GM19035 (cell line): ENCODE results near the gene M1AP.
"Not testable (repeated sequence)": the region's sequence is repeated elsewhere in the genome, so short reads cannot be mapped to it uniquely, and the experiment has no call there.

Experiments used
- ATAC-seq: cut with Tn5 transposase; IDR thresholded peaks from one replicate; pipeline ENCODE4 v1.9.1; 2021; ENCODE audit not compliant: unreplicated experiment

The M1AP gene

DNA sequence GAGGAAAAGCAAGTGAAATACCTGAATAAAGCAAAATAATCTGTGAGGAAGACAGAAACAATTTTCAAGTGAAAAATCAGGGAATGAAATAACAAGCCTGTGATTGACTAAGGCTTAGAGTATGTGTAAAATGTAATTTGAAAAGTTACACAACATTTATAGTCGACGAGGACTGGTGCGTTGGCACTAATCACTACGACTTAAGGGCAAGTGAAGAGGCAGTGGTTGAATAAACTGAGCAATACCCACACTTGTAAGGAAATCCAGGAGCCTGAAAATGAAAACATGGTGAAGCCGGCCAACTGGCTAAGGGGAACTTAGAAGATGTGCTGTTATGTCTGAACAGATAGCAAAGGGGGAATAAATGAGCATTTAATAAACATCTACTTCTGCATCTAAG lies 80.2 kb downstream of the M1AP start:
- ATAC-seq, result no peak

DNA sequence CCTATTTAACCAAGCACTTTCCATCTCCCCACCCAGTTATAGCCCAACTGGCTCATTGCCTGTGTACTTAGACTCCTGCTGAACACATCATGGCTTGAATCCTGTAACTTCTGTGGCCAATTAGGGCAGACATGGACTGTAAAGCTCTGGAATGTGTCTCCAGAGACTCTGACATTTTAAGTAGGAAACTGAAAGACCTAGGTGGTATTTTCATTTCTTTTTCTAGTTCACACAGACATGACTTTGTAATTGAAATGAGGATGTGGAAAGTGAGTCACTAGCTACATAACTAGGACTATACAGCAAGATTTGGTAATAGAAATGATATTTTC lies 81.4 kb downstream of the M1AP start:
- no peak for ATAC-seq

DNA sequence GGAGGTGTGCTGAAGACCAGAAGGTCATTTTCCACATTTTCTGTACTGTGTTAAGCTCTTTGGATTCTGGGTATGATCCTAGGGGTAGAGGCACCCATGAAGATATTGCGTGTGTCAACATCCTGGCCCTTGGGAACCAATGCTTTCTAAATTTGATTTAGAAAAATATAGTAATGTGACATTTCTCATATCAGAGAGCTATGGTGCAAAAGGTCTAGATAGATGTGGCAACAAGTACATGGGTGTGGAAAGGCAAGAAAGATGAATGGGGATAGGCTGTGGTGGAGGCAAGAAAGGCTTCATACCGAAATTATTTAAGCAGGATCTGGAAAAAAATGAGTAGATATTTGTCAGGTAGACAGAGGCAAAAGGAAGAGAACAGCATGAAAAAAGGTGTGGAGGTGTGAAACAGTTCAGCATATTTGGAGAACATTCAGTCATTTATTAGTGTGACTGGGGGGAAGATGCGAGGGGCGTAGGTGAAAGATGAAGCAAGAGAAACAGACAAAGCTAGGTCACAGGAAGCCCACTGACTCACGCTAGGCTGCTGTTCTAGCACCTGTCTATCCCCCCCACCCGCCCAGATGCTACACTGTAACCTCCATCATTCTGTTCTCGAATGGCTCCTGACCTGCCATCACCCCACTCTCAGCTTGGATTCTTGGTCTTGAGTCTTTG lies 81.9 kb downstream of the M1AP start:
- no peak for ATAC-seq

DNA sequence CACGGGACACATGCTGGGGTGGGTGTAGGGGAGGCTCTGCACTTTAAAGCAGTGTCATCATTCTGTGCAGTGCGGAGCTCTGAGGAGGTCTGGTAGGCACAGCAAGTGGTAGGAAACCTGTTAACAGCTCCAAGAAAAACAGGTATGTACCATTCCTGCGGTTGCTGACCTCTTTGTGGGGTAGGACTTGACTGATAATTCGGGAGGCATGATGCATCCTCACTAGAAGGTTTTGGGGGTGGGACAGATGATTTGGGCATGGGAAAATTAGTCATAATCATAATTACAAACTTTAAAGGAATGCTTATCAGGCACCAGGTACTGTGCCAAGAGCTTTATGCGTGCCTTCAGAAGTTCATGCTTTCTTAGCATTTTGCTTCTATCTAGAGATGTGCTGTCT lies 83.9 kb downstream of the M1AP start:
- ATAC-seq, result no peak

DNA sequence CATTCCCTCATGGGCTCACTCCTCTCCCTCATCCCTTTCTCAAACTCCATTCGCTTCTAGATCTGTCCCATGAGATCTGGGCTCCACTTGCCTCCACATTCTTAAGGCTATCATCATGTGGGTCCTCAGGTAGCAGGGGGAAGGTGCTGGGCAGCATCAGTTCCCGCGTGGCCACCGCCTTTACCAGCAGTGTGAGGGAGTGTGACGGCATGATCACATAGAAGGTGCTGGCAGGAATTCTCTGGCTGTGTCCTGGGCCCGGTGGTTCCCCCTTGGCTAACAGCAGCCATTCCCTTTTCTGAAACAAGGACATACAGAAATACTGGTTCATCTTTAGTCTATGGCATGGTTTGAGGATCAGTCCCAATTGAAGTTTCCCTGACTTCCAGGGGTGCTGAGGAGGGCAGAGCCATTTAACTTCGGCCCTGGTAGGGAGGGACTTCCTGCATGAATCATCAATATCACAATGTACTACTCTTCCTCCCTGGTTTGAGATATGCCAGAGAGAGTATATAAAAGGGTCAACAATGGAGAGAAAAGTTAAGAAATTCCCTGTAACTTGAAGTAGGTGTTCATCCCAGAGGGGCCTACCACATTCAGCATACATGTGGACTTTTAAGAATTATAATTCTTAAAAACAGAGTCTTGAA lies 85.9 kb downstream of the M1AP start:
- ATAC-seq, result no peak

DNA sequence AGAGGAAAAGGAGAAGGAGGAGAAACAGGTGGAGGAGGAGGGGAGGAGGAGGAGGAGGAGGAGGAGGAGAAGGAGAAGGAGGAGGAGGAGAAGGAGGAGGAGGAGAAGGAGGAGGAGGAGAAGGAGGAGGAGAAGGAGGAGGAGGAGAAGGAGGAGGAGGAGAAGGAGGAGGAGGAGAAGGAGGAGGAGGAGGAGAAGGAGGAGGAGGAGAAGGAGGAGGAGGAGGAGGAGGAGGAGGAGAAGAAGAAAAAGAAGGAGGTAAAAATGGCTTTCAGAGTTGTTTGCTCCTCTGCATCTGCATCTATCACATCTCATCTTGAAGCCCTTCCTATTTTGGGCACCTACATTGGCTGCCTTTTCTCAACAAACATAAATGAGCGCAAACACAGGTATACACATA lies 87.1 kb downstream of the M1AP start:
- ATAC-seq, result not testable (repeated sequence)

DNA sequence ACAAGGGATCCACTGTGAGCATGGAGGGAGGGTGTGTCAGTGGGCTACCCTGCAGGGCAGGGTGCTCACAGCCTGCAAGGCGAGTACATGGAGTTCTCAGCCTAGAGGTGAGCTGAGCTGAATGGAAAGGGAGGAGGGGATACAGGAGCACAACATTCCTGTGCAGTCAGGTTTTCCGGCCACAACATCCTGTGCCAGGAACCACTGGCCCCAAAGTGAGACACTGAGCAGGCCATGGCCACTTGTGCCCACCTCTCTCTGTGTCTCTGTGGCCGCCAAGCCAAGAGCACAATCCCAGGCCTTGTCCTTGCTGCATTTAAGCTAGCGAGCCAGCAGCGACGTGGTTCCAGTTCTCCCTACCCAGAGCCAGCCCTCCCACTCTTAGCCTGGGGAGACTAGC lies 87.5 kb downstream of the M1AP start:
- no peak for ATAC-seq

DNA sequence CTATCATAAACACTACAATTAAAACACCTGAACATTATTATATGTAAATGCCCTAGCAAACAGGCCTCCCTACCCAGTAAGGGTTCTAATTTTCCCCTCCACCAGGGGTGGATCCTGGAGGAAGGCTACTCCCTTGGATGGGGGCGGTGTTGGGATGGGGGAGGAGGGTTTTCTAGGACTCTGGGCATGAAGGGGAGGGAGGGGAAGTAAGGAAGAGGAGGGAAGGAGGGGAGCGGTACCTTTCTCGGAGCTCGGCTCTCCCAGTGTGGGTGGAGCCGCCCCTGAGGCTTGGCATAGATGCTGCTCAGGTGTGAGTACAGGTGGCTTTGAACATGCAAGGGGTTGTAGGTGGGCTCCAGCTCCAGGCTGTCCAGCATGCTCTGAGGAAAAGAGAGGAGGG lies 88.2 kb downstream of the M1AP start:
- ATAC-seq, result no peak

DNA sequence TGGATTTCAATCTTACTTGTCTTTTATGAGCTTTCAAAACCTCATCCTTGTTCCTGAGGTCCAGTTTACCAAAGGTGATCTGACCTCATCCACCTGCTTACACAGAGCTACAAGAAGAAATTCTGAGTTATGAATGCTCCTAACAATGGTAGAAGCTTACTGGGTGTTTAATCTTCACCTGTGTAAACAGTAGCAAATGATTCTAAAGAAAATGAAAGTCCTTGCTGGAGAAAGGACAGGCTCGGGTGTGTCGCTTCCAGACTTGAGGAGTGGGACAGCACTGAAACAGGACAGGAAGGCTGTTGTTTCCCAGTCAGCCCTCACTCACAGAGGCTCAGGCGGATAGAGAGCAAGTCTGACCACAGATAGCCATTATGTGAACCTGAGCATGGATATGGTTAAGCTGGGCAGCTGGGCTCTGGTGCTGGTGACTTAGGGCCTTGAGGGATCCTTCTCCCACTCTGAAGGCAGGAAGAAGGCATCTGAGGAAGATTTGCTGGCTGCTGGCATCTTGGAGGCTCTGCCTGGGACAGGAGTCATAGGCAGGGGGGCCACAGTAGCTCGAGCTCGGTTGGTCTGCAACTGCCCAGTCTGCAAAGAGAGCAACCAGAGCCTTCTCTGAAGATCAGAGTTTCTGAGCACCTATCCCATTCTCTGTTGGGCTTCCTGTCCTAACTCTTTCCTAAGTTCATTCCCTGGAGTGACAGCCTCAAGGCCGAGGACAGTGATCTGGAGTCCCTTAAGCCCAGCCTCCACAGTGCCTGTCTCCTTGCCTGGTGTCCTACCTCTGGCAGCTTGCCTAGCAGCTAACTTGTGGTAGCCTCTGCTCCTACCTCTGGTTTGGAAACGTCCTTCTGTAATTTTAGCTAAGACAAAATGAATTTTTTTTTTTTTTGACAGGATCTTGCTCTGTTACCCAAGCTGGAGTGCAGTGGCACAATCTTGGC lies 89.6 kb downstream of the M1AP start:
- ATAC-seq, result no peak

DNA sequence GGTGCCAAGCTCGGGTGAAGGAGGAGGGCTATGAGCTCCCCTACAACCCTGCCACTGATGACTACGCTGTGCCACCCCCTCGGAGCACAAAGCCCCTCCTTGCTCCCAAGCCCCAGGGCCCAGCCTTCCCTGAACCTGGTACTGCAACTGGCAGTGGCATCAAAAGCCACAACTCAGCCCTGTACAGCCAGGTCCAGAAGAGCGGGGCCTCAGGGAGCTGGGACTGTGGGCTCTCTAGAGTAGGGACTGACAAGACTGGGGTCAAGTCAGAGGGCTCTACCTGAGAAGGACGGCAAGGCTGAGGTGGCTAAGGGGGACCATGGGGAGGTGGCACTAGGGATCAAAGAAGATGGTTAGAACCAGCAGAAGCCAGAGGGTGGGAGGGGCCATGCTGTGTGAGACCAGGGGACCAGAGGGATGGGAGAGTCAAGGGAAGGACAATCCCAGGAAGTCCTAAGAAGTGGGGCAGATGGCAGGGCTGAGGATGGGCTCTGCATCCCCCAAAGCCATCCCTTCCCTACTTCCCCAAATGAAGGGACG lies 91.2 kb downstream of the M1AP start:
- ATAC-seq, result no peak

DNA sequence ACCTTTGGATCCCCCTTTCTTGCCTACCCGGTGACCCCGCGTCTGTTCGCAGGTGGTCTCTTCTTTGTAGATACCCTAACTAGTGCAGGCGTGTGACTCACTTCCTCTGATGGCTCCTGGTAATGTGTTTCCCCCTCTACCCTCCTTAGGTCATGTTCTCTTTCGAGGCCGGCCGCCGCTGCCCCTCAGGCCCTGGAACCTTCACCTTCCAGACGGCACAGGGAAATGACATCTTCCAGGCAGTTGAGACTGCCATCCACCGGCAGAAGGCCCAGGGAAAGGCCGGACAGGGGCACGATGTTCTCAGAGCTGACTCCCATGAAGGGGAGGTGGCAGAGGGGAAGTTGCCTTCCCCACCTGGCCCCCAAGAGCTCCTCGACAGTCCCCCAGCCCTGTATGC lies 92.0 kb downstream of the M1AP start:
- no peak for ATAC-seq

DNA sequence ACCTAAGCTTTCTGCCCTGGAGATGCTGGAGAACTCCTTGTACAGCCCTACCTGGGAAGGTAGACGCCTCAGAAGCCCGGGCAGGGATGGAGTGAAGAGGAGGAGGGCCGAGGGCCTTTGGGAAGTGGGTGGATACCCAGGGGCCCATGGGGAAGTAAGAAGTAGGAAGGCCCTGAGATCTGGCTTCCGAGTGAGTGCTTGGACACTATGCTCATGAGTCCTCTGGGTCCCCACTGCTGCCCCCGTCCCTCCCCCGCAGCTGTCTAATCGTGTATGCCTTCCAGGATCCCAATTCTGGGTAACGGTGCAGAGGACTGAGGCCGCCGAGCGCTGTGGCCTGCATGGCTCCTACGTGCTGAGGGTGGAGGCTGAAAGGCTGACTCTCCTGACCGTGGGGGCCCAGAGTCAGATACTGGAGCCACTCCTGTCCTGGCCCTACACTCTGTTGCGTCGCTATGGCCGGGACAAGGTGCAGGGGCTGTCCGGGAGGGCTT lies 92.5 kb downstream of the M1AP start:
- no peak for ATAC-seq

DNA sequence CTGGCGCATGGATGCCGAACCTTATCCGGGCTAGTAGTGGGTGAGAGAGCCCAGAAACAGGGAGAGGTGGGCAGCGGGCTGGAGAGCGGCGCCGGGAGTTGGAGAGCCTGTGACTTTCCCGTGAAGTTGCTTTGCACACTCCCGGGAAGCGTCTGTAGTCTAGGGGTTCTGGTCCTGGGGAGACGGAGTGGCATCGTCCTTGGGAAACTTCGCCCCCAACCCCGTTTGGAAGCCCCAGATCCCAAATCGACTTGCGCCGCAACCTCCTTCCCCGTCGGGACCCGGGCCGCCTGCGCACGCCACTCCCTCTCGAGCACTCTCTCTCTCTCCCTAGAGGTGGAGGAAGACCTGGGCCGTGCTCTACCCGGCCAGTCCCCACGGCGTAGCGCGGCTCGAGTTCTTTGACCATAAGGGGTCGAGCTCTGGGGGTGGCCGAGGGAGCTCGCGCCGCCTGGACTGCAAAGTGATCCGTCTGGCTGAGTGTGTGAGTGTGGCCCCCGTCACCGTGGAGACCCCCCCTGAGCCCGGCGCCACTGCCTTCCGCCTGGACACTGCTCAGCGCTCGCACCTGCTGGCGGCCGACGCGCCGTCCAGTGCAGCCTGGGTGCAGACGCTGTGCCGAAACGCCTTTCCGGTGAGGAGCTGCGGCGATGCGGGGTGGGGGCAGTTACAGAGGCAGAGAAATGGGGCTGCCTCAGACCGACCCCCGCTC lies 93.2 kb downstream of the M1AP start:
- peak; percentile 63 for ATAC-seq

DNA sequence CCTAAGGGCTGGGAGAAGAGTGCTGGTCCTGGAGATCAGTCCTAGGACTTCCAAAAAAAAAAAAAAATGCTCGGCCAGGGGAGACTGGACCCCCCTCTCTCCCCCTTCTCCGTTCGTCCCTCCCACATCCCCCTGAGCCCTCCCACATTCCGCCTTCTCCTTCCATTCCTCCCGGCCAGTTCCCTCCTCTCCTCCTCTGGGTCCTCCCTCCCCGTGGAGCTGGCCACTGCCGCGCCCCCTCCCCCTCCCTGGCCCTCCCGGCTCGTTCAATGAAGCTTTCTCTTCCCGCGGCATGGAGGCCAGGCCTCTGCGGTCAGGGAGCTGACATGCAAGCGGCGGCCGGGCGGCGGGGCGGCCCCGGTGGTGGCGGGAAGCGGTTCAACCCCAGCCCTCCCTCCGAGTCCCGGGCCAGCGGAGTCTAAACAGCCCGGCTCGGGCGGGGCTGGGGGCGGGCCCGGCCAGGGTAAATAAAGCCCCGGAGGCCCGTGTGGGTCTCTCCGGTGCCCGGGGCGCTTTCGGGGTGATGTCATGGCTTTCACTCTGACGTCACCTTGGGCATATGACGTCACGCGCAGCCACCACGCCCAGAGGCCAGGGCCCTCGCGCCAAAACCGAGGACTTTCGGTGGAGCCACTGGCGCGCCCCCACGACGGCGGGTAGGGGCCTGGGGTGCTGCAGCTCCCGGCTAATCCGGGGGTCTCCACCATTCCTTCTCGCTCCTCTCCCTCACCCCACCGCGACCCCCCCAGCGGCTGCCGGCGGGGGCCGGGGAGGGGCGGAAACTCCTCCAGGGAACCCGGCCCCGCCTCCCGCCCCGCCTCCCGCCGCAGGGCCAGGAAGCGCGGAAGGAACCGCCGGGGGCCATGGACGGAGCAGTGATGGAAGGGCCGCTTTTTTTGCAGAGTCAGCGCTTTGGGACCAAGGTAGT lies 94.0 kb downstream of the M1AP start, which contains the start of the genes DOK1 and LOXL3:
TSS of gene DOK1 (plus strand) at position 829 of the 928 bp plus-strand sequence. CDS start at position 864, 35 bp downstream.
TSS of gene LOXL3 (minus strand) at position 51 of the 928 bp plus-strand sequence. CDS start 1,308 bp downstream, outside the sequence.
- peak; percentile 60 for ATAC-seq

DNA sequence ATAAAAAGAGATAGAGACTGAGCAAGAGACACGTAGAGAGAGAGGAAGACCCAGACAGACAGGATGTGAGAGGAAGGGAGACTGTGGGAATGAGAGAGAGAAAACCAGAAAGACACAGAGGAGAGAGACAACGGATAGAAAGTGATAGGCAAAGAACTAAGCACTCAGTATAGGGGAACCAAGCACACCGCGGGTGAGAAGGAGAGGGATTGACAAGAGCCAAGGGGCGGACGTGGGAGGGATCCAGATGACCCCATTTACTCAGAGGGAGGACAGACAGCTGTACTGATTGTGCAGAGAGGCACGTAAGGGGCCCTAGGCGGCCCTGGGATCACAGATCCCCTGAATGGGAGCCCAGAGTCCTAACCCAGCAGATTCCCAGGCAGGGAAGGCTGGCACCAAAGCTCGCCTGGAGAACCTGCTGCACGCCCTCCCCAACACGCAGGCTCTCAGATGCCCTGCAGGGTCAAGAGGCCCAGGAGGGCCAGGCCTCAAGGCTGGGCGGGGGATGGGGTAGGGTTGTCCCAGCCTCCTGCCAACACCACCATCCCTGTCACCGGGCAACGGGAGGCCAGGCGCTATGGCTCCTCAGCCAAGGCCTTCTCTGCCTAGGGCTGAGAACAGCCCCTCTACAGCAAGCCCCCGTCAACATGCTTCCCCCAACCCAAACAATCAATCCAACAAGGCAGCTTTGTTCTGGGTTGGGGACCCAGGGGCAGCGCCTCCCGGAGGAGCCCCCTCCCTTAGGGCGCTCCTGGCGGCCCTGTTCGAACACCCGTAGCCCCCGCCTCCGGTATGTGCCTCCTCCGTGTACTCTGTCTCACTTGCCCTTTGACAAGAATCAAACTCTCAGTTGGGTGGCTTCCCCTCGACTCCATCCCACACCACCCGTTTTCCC lies 95.0 kb downstream of the M1AP start:
- no peak for ATAC-seq

DNA sequence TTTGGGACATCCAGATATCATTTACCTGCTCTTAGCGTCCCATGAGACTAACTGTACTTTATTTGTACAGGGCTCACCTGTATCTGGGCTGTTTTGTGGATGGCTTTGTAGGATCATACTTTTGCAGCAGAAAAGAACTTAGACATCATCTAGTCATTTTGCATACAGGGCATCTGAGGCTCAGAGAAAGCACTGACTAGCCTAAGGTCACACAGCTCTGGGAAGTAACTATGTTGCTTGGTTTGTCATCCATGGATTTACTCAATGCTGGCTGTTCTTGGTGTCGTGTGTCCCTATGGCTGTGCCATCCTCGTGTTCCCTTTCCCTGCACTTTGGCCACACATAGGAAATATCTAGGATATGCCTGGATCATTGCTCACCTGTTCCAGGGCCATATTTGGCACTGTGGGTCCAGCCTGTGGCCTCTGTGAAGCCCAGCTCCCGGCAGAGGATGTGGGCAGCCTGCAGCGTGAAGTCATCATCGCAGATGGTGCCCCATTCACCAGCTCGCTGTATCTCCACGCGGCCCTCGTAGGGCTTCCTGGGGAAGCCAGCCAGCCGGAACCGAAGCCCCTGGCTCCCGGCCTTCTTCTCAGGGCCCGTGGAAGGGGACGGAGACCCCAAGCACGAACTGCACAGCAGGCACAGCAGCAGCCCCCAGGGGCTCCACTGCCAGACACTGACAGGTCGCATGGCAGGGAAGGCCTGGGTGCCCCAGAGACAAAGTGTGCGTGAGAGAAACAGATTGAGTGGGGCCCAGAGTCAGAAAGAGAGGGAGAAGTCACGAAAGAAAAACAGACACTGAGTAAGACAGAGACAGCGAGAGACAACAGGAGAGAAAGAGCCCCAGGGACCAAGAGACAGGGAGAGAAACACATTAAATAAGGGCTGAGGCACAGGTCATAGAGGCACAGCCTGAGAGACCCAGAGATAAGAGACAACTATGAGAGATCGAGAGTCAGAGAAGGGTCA lies 95.9 kb downstream of the M1AP start:
- no peak for ATAC-seq

DNA sequence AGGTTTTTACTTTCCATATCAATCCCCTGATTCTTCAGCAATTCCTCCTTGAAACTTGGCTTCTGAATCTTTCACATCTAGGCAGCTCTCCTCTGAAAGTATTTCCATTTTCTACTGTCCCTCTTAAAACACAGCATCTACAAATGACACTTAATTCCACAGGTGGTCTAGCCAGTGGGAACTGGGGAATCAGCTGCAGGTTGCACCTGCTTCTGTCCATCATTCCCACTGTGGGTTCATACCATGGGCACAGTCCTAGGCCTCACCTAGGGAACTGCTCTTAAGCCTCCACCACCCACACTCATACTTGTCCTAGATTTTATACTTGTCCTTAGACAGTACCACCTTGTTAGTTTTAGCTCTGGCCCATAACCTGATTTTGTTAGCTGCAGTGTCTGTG lies 96.6 kb downstream of the M1AP start:
- ATAC-seq, result no peak
